ENCODE measurements around the gene MMAB.

The MMAB gene

GRCh38 chr12:109573029-109573913 is at the start of gene MMAB, which contains the start of gene MVK:
MMAB (minus strand) TSS chr12:109573504; CDS start chr12:109573480, 24 bp downstream.
MVK (plus strand) TSS chr12:109573794; CDS start chr12:109574823, 1,029 bp downstream.
- DNase-seq (ENCODE audit: low read depth): peak; percentile 97

- DNase-seq (ENCODE audit: low read depth): no peak
Measured at GRCh38 chr12:109621901-109622364, 48.6 kb upstream of the MMAB start.

GRCh38 chr12:109621211-109621694 is 47.9 kb upstream of the MMAB start:
- no peak for DNase-seq (ENCODE audit: low read depth)

GRCh38 chr12:109619002-109619604 is 45.8 kb upstream of the MMAB start:
- no peak for DNase-seq (ENCODE audit: low read depth)

GRCh38 chr12:109618082-109618481 is 44.8 kb upstream of the MMAB start:
- no peak for DNase-seq (ENCODE audit: low read depth)

- no peak for DNase-seq (ENCODE audit: low read depth)
Measured at GRCh38 chr12:109617491-109617890, 44.2 kb upstream of the MMAB start.

GRCh38 chr12:109615556-109616229 is 42.4 kb upstream of the MMAB start:
- DNase-seq (ENCODE audit: low read depth): no peak

GRCh38 chr12:109613649-109614455 is 40.5 kb upstream of the MMAB start:
- DNase-seq (ENCODE audit: low read depth): no peak

GRCh38 chr12:109612975-109613502 is 39.7 kb upstream of the MMAB start:
- no peak for DNase-seq (ENCODE audit: low read depth)

GRCh38 chr12:109612003-109612402 is 38.7 kb upstream of the MMAB start:
- DNase-seq (ENCODE audit: low read depth): no peak

GRCh38 chr12:109611223-109611622 is 37.9 kb upstream of the MMAB start:
- DNase-seq (ENCODE audit: low read depth): no peak

- DNase-seq (ENCODE audit: low read depth): no peak
Measured at GRCh38 chr12:109610523-109610922, 37.2 kb upstream of the MMAB start.

- no peak for DNase-seq (ENCODE audit: low read depth)
Measured at GRCh38 chr12:109609342-109609741, 36.0 kb upstream of the MMAB start.

- DNase-seq (ENCODE audit: low read depth): no peak
Measured at GRCh38 chr12:109608793-109609192, 35.5 kb upstream of the MMAB start.

GRCh38 chr12:109608270-109608669 is 35.0 kb upstream of the MMAB start:
- DNase-seq (ENCODE audit: low read depth): no peak

GRCh38 chr12:109607618-109608017 is 34.3 kb upstream of the MMAB start:
- no peak for DNase-seq (ENCODE audit: low read depth)

GRCh38 chr12:109606320-109607028 is 33.2 kb upstream of the MMAB start:
- no peak for DNase-seq (ENCODE audit: low read depth)

- no peak for DNase-seq (ENCODE audit: low read depth)
Measured at GRCh38 chr12:109605599-109606228, 32.4 kb upstream of the MMAB start.

- DNase-seq (ENCODE audit: low read depth): no peak
Measured at GRCh38 chr12:109605016-109605415, 31.7 kb upstream of the MMAB start.

- no peak for DNase-seq (ENCODE audit: low read depth)
Measured at GRCh38 chr12:109604132-109604585, 30.9 kb upstream of the MMAB start.

Measured in HS-27A (cell line).